Muscle of leg (tissue), 11 donors: Measurements from ENCODE around the gene LIN9. TPM values are rescaled to one million over a fixed set of nuclear protein-coding genes. Genes with fewer than 3 reads are reported as not detected.
"Not testable (repeated sequence)": the region's sequence is repeated elsewhere in the genome, so short reads cannot be mapped to it uniquely, and the experiment has no call there.

ENCODE experiments used
- DNase-seq: peaks from one replicate; pipeline ENCODE4 v3.0.0; 2013
- H3K27ac ChIP-seq: one replicate; pipeline ENCODE4 v1.5.1; 2013; ENCODE audit warnings: mild to moderate bottlenecking, low read length, control low read depth
- H3K27me3 ChIP-seq: one replicate; pipeline ENCODE4 v1.6.1; 2013; ENCODE audit warnings: low read length; ENCODE audit not compliant: control insufficient read depth, insufficient read depth
- H3K36me3 ChIP-seq: one replicate; pipeline ENCODE4 v1.6.1; 2013; ENCODE audit warnings: low read length; ENCODE audit not compliant: control insufficient read depth, insufficient read depth
- H3K4me1 ChIP-seq: one replicate; pipeline ENCODE4 v1.6.1; 2013; ENCODE audit warnings: low read length; ENCODE audit not compliant: control insufficient read depth, insufficient read depth
- H3K4me3 ChIP-seq: one replicate; pipeline ENCODE4 v1.5.1; 2013; ENCODE audit warnings: low read length, control low read depth
- H3K9me3 ChIP-seq: replicated peaks from 2 replicates; pipeline ENCODE4 v1.6.1; 2013; ENCODE audit warnings: low read depth, low read length; ENCODE audit not compliant: control insufficient read depth
- WGBS: methylation state at CpG from one replicate; pipeline ENCODE4 v1.1.5; 2013; ENCODE audit warnings: missing lambda C conversion rate; ENCODE audit not compliant: insufficient coverage; 5-methylcytosine and 5-hydroxymethylcytosine counted together
- polyA plus RNA-seq, 8 donors: library from polyadenylated mRNA; unstranded; fragments of 120-200 nt; gene quantifications; one replicate each; pipeline versions ENCODE4 v1.2.1 to v1.2.3, GENCODE V29; 2013; ENCODE audit warnings: inconsistent platforms in 1 of 8, low replicate concordance in 1 of 8; ENCODE audit not compliant: insufficient read length in 8 of 8, insufficient read depth in 1 of 8
- total RNA-seq: library from RNA; stranded (reverse); fragments of 120-200 nt; gene quantifications from one replicate; pipeline ENCODE4 v1.2.4, GENCODE V29; 2013

The LIN9 gene
- total and polyA plus RNA-seq, 9 donors: 6.2 to 8.2 (median 6.6) TPM

GRCh38 chr1:226349081-226349480 lies 40.1 kb upstream of the LIN9 start:
- H3K27ac ChIP-seq: no peak overlapping the region
- H3K4me3 ChIP-seq: no peak overlapping the region
- no peaks in the 10 kb centered on the region for H3K27me3 ChIP-seq
- no peaks in the 10 kb centered on the region for H3K9me3 ChIP-seq
- WGBS: 76% methylated on average over 10 of the region's 11 CpGs
- H3K4me1 ChIP-seq: peaks cover 24% of the 10 kb centered on the region
- DNase-seq: no peak
- no peaks in the 10 kb centered on the region for H3K36me3 ChIP-seq

GRCh38 chr1:226344441-226345259 lies 35.7 kb upstream of the LIN9 start:
- Histone ChIP-seq H3K4me1 (peaks cover 3% of the 10 kb centered on the region), H3K9me3 (no peaks in the 10 kb centered on the region), H3K27me3 (no peaks in the 10 kb centered on the region), H3K27ac (no peak overlapping the region), H3K36me3 (no peaks in the 10 kb centered on the region), H3K4me3 (no peak overlapping the region)
- DNase-seq: no peak
- 70% methylated on average over 2 of the region's 8 CpGs for WGBS

- no peak for DNase-seq
- H3K27me3 ChIP-seq: no peaks in the 10 kb centered on the region
- no peaks in the 10 kb centered on the region for H3K9me3 ChIP-seq
- no peaks in the 10 kb centered on the region for H3K4me1 ChIP-seq
- no peaks in the 10 kb centered on the region for H3K36me3 ChIP-seq
- no CpG with 5 or more reads among the region's 2 CpGs for WGBS
- no peak overlapping the region for H3K27ac ChIP-seq
- H3K4me3 ChIP-seq: no peak overlapping the region
Measured at GRCh38 chr1:226342656-226343055, 33.7 kb upstream of the LIN9 start.

DNA sequence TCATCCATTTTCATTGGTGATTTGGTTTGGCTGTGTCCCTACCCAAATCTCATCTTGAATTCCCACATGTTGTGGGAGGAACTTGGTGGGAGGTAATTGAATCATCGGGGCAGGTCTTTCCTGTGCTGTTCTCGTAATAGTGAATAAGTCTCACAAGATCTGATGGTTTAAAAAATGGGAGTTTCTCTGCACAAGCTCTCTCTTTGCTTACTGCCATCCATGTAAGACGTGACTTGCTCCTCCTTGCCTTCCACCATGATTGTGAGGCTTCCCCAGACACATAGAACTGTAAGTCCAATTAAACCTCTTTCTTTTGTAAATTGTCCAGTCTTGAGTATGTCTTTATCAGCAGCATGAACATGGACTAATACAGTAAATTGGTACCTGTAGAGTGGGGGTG lies 31.1 kb upstream of the LIN9 start:
- H3K4me3 ChIP-seq, DNase-seq: not testable (repeated sequence)
- WGBS: no CpG with 5 or more reads among the region's 3 CpGs

DNA sequence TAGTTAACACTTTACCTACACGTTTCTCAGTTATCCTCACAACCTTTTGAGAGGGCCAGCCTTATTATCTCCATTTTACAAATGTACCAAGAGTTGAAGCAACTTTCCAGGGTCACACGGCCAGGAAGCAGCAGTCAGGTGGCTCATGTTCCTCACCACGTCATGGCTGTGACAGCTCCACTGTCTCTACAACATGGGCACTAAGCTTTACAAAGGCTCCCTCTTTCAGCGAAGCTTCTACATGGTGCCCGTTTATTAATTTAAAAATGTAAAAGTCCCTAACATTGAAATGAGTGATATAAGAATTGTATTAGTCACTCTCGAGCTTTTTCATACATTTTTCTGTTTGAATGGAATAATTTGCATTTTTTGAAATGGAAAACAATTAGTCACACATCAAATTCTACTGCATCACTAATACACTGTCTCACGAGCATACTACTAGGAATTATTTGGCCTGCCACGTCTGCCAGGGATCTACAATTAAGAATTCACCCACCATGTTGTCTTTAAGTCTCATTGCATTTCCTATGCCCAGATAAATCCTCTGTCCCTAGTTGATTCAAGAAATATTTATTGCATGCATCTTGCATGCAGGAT lies 28.4 kb upstream of the LIN9 start:
- no peaks in the 10 kb centered on the region for H3K27me3 ChIP-seq
- 42% methylated on average over 2 of the region's 8 CpGs for WGBS
- no peak for DNase-seq
- H3K36me3 ChIP-seq: no peaks in the 10 kb centered on the region
- no peaks in the 10 kb centered on the region for H3K9me3 ChIP-seq
- H3K4me1 ChIP-seq: no peaks in the 10 kb centered on the region
- H3K27ac ChIP-seq: no peak overlapping the region
- no peak overlapping the region for H3K4me3 ChIP-seq

More for the DNA sequence above, 31.1 kb upstream of the LIN9 start:
- not testable (repeated sequence) for H3K27me3 ChIP-seq, H3K36me3 ChIP-seq, H3K4me1 ChIP-seq, H3K27ac ChIP-seq, H3K9me3 ChIP-seq

GRCh38 chr1:226335661-226336060 lies 26.7 kb upstream of the LIN9 start:
- H3K9me3 ChIP-seq: no peaks in the 10 kb centered on the region
- no CpG with 5 or more reads among the region's 1 CpG for WGBS
- no peak overlapping the region for H3K27ac ChIP-seq
- no peaks in the 10 kb centered on the region for H3K27me3 ChIP-seq
- H3K36me3 ChIP-seq: no peaks in the 10 kb centered on the region
- no peaks in the 10 kb centered on the region for H3K4me1 ChIP-seq
- DNase-seq: no peak
- H3K4me3 ChIP-seq: no peak overlapping the region

DNA sequence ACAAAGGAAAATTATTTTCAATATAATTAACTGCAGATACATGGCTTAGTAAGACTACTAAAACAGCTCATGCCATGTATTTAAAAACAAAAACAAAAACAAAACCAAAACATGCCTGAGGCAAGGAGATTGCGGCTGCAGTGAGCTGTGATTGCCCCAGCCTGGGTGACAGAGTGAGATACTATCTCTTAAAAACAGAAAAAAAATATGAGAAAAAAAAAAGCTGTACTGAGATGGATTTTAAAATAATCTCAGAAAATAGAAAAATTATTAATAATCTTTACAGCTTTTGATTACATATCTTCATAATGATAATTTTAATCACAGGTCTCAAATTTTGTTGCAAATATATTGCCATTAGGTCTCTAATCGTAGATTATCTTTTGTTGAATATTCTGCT lies 24.0 kb upstream of the LIN9 start:
- no CpG with 5 or more reads among the region's 2 CpGs for WGBS

GRCh38 chr1:226329237-226329636 lies 20.3 kb upstream of the LIN9 start:
- no peaks in the 10 kb centered on the region for H3K9me3 ChIP-seq
- WGBS: 92% methylated on average over 2 of the region's 3 CpGs
- H3K4me1 ChIP-seq: no peaks in the 10 kb centered on the region
- DNase-seq: no peak
- no peak overlapping the region for H3K27ac ChIP-seq
- H3K4me3 ChIP-seq: no peak overlapping the region
- H3K27me3 ChIP-seq: no peaks in the 10 kb centered on the region
- H3K36me3 ChIP-seq: no peaks in the 10 kb centered on the region

More for the DNA sequence above, 24.0 kb upstream of the LIN9 start:
- Histone ChIP-seq H3K4me3 (no peak overlapping the region), H3K36me3 (no peaks in the 10 kb centered on the region), H3K9me3 (no peaks in the 10 kb centered on the region), H3K4me1 (no peaks in the 10 kb centered on the region), H3K27ac (no peak overlapping the region), H3K27me3 (no peaks in the 10 kb centered on the region)
- DNase-seq: no peak

DNA sequence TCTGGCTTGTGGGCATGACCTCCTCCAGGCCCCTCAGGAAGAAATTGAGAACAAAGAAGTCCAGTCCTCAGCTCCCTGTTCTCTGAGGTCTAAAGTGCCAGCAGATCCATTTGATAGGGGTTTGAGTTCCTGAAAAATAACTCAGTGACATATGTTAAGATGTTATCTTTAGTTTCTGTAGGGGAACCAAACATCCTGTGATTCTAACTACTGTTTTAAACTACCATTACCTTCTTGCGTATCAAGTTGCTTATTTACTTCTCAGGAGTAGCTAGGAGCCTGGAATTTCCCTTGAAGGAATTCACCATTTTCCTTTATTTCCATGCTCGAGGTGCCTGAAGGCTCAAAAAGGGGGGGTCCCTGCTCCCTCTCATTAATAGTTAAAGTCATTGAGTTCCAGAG lies 18.8 kb upstream of the LIN9 start:
- no peak overlapping the region for H3K4me3 ChIP-seq
- WGBS: 85% methylated on average over 1 of the region's 2 CpGs
- no peaks in the 10 kb centered on the region for H3K36me3 ChIP-seq
- no peaks in the 10 kb centered on the region for H3K9me3 ChIP-seq
- peaks cover 2% of the 10 kb centered on the region for H3K27me3 ChIP-seq
- no peaks in the 10 kb centered on the region for H3K4me1 ChIP-seq
- no peak overlapping the region for H3K27ac ChIP-seq
- no peak for DNase-seq

DNA sequence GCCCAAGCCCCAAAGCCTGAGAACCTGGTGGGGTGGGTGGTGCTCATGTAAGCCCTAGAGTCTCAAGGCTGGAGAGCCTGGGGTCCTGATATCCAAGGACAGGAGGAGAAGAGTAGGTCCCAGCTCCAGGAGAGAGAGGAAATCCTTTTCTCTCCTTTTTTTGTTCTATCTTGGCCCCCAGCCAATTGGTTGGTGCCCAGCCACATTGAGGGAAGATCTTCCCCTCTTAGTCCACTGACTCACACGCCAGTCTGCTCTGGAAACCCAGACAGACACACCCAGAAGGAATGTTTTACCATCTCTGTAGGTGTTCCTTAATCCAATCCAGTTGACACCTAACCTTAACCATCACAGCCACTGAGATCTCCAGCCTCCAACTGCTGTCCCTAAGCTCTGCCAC lies 16.2 kb upstream of the LIN9 start:
- no peaks in the 10 kb centered on the region for H3K9me3 ChIP-seq
- WGBS: 67% methylated on average over 1 of the region's 1 CpG
- no peak for DNase-seq
- H3K27ac ChIP-seq: no peak overlapping the region
- peaks cover 2% of the 10 kb centered on the region for H3K27me3 ChIP-seq
- H3K36me3 ChIP-seq: no peaks in the 10 kb centered on the region
- H3K4me1 ChIP-seq: no peaks in the 10 kb centered on the region
- no peak overlapping the region for H3K4me3 ChIP-seq
